ENCODE results near the gene IFI35.
"Not testable (repeated sequence)": the region's sequence is repeated elsewhere in the genome, so short reads cannot be mapped to it uniquely, and the experiment has no call there.

The IFI35 gene

DNA sequence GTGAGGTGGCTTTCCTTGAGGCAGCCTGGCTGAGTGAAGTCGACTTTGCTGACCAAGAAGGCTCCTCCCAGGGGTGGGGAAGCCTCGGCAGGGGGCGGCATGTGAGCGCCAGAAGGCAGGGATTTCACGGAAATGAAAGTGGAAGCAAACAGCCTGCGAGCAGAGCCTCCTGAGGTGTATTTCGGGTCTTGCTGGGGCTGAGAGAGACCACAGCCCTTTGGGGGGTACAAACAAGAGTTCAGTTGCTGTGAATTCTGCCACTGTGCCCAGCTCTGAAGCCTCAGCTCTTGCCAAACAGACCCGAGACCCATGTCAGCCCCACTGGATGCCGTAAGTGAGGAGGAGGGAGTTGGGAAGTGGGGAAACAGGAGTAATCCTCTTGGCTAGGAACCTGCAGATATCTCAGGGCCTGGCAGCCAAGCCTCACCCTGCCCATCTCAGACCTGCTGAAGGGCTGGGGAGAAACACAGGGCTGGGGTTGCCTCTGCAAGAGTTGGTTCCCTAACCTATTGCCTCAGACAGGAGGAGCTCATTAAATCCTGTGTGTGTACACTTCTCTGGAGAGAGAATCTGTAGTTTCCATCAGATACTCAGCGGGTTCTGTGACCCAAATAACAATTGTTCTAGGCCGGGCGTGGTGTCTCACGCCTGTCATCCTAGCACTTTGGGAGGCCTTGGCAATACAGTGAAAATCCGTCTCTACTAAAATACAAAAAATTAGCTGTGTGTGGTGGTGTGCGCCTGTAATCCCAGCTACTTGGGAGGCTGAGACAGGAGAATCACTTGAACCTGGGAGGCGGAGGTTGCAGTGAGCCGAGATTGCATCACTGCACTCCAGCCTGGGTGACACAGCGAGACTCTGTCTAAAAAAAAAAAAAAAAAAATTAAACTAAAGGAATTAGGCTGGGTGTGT, at the start of gene IFI35:
TSS of gene IFI35 (plus strand) at position 146 of the 913 bp plus-strand sequence. CDS start at position 310, 164 bp downstream.
- peak; percentile 91 for DNase-seq

DNA sequence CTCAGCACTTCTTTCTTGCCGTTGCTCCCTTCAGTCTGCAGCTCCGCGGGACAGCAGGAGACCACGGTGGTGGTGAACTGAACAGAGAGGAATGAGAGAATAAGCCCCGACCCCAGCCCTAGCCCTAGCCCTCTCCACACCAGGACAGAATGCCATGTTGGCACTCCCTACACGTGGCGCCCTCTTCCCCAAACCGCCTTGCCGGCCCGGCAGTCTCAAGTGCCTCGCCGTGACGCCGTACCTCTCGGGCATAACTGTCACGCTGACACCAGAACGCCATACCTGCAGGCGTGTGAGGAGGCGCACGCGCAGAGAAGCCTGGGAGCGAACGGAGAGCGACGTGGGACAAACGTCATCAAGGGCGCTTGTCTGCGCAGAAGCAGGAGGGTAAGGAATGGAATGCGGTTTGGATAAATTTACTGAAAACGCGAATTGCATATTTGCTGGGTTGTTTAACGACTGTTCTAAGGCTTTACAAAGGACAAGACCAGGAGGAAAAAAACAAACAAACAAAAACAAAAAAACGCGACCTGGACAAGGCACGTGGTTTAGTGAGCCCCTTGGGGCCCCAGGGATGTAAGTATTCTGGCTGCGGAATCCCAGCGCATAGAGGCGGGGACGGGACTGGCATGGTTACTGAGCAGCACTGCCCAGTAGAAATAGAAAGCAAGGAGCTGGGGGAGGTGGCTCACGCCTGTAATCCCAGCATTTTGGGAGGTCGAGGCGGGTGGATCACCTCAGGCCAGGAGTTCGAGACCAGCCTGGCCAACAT, 42.2 kb upstream of the IFI35 start, which contains the start of gene AARSD1:
TSS of gene AARSD1 (minus strand) at position 294 of the 772 bp plus-strand sequence. CDS start at position 280, 14 bp downstream.
- DNase-seq: peak; percentile 95

DNA sequence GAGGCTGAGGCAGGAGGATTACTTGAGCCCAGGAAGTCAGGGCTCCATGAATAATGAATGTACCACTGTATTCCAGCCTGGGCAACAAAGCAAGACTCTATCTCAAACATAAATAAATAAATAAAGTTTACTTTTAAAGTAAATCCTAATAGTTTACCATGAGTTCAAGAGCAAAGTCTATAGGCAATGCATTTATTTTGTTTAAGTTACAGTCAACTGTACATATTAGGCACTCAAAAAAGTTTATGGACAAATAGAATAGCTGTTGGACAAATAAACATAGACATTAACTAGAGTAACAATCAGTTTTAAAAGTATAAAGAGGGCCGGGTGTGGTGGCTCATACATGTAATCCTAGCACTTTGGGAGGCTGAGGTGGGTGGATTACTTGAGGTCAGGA, 38.7 kb upstream of the IFI35 start:
- DNase-seq: no peak

DNA sequence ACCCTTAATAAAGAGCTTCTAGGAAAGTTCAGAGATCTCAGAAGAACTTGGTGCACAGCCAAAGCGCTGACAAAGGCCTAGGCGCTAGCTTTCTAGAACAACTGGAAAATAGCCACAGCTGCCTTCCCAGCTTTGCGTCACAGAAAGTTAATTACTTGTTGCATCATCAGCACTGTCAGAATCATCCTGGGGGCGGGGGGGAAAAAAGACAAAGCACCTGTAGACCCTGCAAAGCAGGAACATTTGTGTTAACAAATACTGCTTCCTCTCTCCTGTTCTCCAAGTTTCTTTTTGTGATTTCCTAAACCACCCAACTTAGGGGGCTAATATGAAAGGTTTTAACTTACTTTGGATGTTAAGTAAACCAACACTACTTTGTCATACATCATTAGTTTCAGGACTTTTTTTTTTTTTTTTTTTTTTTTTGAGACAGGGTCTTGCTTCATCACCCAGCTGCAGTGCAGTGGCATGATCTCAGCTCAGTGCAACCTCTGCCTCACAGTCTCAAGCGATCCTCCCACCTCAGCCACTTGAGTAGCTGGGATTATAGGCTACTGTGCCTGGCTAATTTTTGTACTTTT, 37.5 kb upstream of the IFI35 start:
- no peak for DNase-seq

DNA sequence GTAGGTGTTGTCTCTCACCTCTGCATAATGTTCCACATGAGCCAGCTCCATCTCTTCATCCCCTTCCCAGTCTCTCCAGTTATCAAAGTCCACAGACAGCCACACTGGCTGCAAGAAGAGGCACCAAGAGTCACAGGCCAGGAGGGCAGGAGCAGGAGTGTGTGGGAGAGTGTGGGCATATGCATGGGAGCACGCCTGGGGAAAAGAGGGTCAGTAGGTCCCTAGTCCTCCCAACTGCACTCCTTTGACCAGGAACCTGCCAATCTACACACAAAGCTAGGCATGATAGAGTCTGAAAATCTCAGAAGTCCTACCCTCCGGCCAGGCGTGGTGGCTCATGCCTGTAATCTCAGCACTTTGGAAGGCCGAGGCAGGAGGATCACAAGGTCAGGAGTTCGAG, 35.0 kb upstream of the IFI35 start:
- no peak for DNase-seq

DNA sequence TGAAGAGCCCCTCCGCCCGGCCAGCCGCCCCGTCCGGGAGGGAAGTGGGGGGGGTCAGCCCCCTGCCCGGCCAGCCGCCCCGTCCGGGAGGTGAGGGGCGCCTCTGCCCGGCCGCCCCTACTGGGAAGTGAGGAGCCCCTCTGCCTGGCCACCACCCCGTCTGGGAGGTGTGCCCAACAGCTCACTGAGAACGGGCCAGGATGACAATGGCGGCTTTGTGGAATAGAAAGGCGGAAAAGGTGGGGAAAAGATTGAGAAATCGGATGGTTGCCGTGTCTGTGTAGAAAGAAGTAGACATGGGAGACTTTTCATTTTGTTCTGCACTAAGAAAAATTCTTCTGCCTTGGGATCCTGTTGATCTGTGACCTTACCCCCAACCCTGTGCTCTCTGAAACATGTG, 33.3 kb upstream of the IFI35 start:
- DNase-seq: not testable (repeated sequence)

DNA sequence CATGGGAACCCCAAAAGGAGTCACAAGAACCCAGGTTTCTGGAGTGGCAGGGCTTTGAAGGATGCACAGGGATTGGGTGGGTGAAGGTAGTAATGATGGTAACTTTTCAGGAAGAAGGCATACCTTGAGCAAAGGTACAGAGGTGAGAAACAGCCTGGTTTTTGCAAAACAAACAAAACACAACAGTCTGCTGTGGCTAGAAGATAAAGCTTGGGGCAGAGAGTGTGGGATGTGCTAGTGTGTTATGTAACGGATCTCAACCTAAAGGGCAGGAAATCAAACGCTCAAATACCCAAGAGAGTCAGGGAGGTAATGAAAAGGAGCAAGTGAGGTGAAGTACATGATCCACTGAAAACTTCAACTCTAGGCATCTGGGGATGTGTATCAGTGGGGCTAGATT, 31.3 kb upstream of the IFI35 start:
- no peak for DNase-seq

DNA sequence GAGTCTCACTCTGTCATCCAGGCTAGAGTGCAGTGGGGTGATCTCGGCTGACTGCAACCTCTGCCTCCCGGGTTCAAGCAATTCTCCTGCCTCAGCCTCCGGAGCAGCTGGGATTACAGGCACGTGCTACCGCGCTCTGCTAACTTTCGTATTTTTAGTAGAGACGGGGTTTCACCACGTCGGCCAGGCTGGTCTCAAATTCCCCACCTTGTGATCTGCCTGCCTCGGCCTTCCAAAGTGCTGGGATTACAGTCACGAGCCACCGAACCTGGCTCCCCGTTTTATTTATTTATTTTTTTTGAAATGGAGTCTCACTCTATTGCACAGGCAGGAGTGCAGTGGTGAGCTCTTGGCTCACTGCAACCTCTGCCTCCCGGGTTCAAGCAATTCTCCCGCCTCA, 30.9 kb upstream of the IFI35 start:
- DNase-seq: not testable (repeated sequence)

DNA sequence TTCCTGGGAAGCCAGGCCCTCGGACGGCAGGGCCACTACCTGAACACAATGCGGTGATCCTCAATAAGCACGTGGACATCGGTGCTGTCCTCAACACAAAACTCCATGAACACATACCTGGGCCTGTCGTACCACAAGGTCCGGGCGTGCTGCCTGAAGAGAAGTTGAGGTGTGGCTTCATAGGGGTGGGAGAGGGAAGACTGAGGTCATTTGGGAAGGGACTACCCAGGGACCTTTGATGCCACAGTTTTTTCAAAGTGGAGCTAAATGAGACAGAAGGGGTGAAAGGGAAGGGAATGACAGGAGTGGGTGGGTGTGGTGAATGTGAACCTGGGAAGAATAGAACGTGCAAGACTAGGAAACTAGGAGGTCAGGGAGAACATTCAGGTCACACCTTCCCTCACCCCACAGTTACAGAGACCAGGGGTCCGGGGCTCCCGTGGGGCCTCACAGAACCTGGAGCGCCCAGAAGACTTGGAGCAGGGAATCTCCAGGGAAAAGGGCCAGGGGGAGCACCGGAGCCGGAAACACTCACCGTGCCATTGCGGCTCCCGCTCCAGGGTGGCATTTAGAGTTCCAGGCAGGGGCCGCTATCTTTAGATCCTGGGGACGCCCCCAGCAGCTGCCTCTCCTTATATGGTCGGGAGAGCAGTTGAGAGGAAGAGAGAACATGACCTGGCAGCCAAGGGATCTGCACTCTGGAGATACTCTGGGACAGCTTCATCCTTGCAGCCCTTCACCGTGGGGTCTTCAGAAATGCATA, 26.9 kb upstream of the IFI35 start, which contains the start of gene PTGES3L:
TSS of gene PTGES3L (minus strand) at position 570 of the 763 bp plus-strand sequence. CDS start at position 543, 27 bp downstream.
- peak; percentile 32 for DNase-seq

DNA sequence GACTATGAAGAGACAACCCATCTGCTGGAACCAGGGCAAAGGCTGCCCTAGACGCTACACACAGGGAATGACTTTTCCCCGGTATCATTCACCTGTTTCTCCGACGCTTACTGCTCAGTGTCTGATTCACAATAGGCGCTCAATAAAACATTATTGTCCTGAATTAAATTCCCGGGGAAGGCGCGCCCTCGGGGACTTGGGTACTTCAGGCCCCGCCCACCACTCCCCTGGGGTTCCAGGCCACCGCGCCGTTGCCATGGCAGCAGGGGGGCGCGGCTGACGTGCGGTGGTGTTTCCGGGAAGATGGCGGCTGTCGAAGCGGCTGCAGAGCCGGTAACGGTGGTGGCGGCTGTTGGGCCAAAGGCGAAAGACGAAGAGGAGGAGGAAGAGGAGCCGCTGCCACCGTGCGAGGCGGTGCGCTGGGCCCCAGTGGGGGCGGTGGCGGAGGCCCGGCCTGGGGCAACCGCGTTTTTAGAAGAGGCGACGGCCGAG, 26.3 kb upstream of the IFI35 start, which contains the start of gene RUNDC1:
TSS of gene RUNDC1 (plus strand) at position 292 of the 492 bp plus-strand sequence. CDS start at position 304, 12 bp downstream.
- peak; percentile 93 for DNase-seq

DNA sequence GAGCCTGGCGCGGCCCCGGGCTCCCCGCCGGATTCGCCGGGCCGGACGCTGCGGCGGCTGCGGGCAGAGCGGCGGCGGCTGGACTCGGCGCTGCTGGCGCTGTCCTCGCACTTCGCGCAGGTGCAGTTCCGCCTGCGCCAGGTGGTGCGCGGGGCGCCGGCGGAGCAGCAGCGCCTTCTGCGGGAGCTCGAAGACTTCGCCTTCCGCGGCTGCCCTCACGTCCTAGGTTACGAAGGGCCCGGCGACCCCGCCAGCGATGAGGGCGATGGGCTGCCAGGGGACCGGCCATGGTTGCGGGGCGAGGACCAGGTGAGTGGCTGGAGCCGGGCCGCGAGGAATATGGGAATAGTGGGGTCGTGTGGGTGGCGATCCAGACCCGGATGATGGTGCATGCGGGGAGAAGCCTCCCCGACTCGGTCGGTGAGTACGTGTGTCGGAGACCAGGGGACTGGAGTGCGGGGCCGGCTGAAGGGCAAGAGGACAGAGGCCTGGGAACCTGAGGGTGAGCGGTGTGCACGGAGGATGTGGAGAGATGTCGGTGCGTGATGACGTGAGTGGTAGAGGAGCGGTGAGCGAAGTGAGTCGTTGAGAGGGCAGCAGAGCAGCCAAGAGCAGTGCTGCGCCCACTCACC, 25.7 kb upstream of the IFI35 start:
- peak; percentile 79 for DNase-seq

DNA sequence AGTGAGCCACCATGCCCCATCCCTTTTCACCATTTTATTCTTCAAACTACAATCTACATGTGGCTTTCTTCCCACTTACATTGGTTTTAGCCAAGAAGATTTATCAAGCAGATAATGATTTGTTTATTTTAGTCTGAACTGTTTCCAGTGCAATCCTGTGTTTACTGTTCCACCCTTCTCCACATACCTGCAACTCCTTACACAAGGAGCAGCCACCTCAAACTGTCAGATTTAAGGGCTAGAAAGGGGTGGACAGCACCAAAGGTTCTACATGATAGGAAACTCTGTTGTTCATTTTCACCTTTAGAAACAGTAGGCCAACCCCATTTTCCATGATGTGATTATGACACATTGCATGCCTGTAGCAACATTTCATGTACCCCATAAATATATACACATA, 24.3 kb upstream of the IFI35 start:
- no peak for DNase-seq

DNA sequence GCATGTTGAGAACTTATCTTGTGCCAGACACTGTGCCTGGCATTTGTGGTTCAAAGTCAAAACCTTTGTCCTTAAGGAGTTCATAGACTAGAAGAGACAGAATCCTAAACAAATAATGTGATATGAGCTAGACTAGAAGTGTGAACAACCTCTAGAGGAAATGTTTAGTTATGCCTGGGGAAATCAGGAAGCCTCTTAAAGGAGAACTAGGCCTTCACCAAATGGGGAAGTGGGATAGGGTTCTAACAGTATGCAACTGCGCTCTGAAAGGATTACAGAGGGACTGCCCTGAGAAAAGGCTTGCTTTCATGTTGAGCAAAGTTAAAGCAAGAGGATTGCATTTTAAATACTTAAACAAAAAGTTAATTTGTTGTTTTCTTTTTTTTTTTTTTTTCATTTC, 21.4 kb upstream of the IFI35 start:
- DNase-seq: no peak

DNA sequence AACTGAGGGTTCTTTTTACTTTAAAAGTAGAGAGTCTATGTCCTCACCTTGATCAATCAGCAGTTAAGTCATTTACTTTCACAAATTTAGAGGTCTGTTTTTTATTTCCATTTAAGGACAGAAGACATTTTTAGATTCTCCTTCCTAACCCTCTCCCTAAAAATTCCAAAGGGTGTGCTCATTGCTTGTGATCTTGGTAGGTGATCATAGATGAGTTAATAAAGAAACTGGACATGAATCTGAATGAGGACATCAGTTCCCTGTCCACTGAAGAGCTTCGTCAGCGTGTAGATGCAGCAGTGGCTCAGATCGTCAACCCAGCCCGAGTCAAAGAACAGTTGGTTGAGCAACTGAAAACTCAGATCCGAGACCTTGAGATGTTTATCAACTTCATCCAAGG, 17.4 kb upstream of the IFI35 start:
- no peak for DNase-seq

DNA sequence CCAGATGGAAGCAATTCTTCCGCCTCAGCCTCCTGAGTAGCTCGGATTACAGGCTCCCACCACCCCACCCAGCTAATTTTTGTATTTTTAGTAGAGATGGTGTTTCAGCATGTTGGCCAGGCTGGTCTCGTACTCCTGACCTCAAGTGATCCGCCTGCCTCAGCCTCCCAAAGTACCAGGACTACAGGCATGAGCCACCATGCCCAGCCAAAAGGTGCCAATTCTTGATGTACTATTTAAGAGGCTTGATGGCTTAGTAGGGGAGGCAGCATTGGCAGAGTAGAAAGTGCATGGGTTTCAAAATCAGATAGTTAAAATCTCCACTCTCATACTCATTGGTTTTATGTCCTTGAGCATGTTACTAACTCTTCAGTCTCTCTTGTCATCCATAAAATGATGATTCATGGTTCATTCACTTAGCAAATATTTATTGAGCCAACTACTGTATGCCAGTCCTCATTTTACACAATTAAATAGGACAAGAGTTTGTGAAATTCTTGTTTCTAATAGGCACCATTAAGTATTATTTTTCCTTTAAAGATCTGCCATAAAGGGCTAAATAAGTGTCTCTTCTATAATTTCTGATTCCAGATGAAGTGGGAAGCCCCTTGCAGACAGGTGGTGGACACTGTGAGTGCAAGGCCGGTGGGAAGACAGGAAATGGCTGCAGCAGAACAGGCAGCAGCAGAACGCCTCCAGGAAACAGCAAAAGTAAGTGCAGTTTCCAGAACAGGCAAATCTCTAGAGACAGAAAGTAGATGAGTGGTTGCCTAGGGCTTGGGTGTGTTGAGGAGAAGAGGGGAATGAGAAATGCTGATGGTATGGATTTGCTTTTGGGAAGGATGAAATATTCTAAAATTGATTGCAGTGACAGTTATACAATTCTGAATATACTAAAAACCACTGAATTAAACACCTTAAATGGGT, 16.6 kb upstream of the IFI35 start:
- no peak for DNase-seq

DNA sequence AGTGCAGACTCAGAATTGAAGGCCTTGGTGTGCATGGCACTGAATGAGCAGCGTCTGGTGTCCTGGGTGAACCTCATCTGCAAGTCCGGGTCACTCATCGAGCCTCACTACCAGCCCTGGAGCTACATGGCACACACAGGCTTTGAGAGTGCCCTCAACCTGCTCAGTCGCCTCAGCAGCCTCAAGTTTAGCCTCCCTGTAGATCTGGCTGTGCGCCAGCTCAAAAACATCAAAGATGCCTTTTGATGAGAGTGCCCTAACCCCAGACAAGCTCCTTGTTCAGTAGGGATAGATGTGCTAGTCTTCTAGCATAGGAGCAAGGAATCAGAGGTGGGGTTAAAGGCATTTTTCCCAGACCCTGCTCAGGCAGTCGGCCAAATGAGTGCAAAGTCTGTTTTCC, 15.1 kb upstream of the IFI35 start:
- no peak for DNase-seq

DNA sequence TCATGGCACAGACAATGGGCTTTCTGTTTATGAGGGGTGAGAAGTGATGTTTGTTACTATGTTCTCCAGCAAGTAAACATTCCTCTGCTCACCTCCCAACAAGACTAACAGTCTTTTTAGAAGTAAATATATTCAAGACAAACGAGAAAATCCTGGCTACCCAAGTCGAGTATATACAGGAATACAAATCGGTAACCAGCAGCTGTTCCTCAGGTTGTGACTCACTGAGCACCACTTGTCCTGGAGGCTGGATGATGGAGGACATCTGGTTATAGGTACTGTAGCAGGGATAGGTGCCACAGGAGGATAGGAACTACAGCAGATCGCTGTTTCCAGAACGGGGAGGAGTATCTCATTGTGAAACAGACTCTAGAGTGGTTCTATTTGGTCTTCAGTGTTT, 13.7 kb upstream of the IFI35 start:
- DNase-seq: no peak

DNA sequence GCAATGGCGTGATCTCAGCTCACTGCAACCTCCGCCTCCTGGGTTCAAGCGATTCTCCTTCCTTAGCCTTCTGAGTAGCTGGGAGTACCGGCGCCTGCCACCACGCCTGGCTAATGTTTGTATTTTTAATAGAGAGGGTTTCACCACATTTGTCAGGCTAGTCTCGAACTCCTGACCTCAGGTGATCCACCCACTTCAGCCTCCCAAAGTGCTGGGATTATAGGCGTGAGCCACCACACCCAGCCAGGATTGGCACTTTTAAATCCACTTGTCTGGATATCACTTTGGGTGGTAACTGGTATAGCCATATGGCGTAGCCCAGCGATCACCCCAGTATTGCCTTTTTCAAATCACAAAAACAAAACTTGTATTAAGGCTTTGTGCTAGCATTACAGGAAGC, 12.7 kb upstream of the IFI35 start:
- DNase-seq: not testable (repeated sequence)

DNA sequence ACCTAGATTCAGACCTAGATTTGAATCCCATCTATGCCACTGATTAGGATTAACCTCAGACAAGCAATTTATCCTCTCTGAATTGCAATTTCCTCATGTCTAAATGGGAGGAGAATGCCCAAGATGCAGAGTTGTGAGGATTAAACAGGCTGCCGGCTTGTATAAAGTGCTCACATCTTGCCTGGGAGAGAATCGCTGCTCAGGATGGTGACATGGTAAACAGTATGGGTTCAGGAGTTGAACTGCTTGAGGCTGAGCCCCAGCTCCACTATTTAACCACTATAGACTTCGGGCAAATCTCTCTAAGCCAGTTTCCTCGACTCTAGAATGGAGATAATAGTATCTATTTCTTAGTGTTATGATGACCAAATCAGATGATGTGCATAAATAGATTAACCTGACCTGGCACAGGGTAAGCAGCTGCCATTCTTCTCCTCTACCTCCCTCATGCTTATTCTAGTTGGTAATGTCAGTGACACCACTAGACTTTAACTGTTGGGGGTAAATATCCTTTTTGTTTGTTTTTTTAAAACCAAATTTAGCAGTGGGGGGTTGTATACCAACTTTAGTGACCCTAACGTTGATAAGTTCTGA, 9.1 kb upstream of the IFI35 start:
- no peak for DNase-seq

Data from activated CD4-positive, alpha-beta T cell treated with anti-CD3 and anti-CD28 coated beads, Interleukin-10, Interleukin-2, amounts not matched to agents 100 ng/mL and 50 ng/mL, durations not matched to agents 16 hours and 8 hours (primary cell).